Activated CD4-positive, CD25-positive, alpha-beta regulatory T cell treated with anti-CD3 and anti-CD28 coated beads, Interleukin-2, amount 50 U/mL, for 24 hours (primary cell): ENCODE results near the gene HOXA5.

Experiments
- ATAC-seq, 2 donors: fragments of 150-1000 bp; cut with Tn5 transposase; one replicate each; pipeline ENCODE4 v1.10.0; 2021; ENCODE audit warnings: mild to moderate bottlenecking in 1 of 2, moderate library complexity in 1 of 2

Gene HOXA5

GRCh38 chr7:27104341-27105058 lies 39.0 kb downstream of the HOXA5 start:
- ATAC-seq, result no peak

DNA sequence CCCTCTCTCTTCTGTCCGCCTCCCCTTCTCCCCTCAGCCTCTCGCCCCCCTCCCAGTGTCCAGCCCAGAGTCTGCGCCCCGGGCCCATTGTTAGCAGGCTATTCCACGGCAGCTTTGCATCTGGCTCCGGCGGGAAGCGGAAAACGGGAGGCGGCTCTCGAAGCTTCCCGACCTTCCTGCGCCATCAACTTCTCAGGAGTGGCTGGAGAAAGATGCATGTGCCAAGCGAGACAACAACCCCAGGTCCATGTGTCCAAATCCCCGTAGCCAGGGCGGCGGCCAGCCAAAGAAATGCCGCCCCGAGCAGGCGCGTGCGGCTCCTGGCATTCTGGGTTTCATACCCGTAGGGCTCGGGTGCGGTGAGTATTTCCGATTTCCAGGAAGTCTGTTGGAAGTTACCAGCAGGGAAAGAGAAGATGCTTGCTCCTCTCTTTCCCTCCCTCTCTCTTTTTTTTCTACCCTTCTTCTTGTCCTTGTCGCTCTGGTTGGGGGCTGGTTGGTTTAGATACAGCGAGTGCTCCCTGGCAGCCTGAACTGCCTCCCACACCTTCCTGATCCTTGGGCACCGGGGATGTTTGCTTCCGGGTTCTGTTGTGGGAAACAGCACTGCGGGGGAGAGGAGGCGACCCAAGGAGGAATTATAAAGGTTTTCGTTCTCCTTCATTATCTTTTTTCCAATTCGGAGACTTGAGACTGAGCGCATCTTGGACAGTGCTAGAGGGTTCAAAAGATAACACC lies 39.8 kb downstream of the HOXA5 start:
- ATAC-seq, result no peak

- no peak for ATAC-seq
Measured at GRCh38 chr7:27102581-27103442, 40.7 kb downstream of the HOXA5 start, which contains the start of gene HOXA2. Gene HOXA2 (minus strand): TSS chr7:27102683. CDS start chr7:27102500, 183 bp downstream.

DNA sequence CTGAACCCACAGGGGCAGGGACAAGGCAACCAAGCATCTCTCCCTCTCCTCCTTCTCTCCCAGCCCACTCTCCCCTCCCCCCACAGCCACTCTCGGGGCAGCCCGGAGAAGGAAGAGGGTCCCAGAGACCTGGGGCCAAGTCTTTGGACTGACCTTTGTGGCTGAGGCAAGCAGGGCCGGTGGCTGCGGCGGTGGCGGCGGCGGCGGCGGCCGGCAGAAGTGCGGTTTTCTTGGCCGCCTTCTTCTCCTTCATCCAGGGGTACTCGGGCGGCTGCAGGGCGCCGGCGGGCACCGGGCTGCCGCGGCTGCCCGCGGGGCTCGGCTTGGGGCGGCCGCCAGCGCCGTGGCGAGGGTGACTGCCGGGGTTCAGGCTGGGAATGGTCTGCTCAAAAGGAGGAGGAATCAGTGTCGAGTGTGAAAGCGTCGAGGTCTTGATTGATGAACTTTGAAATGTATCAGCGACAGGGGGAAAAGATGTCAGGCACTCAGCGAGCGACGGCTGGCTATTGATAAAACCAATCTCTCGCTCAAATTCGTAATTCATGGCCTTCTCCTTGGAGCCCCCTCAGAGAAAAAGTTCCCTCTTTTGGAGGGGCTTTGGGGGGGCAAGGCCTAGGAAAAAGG lies 41.4 kb downstream of the HOXA5 start:
- ATAC-seq, result no peak

DNA sequence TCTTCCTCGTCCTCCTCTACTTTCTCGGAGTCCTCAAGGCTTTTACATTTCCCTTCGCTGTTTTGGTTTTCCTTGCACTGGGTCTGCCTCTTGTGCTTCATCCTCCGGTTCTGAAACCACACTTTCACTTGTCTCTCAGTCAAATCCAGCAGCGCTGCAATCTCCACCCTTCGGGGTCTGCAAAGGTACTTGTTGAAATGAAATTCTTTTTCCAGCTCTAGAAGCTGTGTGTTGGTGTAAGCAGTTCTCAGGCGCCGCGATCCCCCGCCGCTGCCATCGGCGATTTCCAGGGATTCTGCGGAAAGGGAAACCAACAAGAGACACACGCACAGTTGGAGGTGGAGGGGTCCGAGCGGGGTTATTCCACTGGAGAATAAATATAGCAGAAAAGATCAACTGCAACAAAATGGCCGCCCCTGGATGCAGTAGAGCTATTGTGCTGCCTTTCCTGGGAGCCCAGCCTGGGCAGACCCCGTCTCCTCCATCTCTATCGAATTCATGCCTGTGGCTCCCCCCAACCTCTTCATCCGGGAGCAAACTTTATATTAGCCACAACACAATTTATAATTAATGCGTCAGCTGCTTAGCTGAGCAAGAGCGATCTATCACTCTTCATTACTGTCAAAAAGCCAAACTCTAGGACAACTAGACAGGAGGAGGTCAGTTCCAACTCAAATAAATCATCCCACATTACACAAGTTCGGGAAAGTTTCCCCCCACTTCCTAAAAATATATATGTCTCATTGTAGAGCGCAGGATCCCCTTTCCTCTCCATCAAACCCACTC lies 42.1 kb downstream of the HOXA5 start:
- ATAC-seq, result no peak

- ATAC-seq, result no peak
Measured at GRCh38 chr7:27100694-27101170, 42.7 kb downstream of the HOXA5 start.

DNA sequence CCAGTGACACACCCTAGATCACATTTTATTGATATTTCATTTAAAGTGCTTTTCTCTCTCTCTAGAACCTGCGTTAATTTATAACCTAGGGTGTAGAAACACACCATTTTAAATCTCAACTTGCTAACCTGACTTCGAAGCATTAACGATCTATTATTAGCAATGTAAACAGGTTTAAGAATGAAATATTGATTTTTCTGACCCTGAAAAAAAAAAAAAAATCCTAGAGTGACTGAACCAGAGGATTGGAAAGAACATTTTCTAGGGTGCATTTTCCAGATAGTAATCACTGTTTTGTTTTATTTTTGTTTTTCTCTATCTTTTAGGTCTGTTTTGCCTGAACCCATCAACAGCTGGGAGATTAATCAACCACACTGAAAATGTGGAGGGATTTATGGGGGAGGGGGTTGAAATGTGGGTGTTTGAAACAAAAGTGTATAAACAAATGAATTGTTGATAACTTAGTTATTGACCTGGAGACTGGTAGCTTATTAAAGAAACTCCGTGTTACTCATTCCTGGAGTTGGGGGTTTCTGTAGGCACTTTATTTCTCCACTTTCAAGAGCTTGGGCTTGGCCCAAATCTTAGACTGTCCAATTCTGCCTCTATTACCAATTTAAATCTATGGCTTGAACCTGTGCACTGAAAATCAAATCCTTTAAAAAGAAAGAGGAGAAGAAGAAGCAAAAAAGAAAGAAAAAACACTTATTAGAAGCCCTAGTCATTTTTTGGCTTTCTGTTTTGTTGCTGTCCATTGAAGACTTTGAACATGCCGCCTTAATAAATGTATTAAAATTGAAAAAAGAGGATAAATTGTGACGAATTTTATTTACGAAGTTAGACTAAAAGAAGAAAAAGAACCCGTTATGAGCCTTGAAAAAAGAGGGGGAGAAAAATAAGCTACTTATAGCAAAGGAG lies 43.8 kb downstream of the HOXA5 start:
- ATAC-seq, result no peak

DNA sequence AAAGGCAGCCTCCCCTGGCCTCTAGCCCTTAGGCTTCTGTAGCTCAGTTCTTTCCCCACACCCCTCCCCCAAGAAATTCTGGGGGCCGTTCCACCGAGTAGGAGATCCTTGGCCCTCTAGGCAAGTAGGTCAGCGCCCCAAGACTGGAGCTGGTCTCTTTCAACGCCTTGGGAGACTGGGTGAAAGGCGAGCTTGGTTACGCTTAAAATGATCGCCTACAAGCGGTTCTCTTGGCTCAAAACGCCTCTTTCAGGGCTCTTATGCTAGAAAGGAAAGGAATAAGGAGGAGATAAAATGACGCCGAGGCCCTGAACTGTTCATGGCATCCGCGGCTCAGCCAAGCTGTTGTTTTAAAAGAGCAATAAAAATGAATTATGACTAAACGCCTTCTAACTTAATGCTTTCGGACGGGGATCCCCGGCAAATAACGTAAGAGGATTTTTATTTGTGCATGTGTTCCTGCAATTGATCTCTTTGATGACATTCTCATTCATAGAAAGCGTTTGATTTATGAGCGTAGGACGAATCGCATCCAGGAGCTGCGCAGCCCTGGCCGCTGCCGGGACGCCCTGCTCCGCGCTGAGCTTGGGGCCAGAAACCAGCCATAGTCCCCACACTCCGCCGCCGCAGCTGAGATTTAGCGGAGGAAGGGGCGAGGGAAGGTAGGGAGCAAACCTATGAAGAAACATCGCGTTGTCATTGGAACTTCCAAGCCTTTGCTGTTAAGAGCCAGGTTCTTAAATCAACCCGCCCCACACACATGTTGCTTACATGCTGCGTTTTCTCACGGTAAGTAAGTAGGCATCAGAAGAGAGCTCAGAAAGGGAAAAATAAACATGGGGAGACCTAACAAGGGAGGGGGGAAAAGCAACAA lies 44.7 kb downstream of the HOXA5 start:
- ATAC-seq, result no peak

- no peak for ATAC-seq
Measured at GRCh38 chr7:27097686-27098577, 45.5 kb downstream of the HOXA5 start.

DNA sequence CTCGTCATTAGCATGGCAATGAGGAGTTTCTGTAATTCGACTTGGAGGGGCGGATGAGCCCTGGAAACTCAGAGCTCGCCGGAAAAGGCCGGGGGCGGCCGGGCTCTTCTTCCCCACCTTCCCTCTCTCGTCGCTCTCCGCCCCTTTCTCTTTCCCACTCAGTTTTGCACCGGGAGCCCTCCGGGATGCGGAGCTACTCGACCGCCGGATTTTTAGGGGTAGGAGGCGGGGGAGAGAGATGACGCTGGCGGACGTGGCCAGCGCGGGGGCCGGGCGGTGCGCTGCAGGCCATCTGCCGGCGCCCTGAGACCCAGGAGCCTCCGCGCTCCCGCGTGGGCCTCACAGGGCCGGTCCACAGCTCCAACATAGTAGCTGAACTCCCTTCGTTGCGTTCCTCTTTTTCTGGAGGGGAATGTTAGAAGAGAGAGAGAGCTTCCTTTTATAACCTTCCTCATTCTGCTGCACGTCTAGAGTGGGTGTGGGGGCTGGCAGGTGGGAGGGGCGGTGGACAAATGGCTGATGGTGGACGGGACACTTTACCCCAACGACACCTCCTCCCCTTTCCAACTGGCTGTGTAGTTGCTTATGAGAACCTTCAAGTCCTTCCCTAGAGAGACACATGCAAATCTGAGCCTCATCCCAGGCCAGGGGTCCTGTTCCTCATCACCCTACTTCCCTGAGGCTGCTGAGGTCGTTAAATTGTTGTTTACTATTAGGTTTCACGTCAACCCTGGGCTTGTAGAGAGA lies 46.5 kb downstream of the HOXA5 start:
- no peak for ATAC-seq

- peak; percentile 91 to 93 for ATAC-seq
Measured at GRCh38 chr7:27095897-27096767, 47.3 kb downstream of the HOXA5 start, which contains the start of gene HOXA1. Gene HOXA1 (minus strand): TSS chr7:27096000. CDS start chr7:27095912, 88 bp downstream.

GRCh38 chr7:27095050-27095896 lies 48.2 kb downstream of the HOXA5 start:
- peak; percentile 2 to 15 for ATAC-seq

DNA sequence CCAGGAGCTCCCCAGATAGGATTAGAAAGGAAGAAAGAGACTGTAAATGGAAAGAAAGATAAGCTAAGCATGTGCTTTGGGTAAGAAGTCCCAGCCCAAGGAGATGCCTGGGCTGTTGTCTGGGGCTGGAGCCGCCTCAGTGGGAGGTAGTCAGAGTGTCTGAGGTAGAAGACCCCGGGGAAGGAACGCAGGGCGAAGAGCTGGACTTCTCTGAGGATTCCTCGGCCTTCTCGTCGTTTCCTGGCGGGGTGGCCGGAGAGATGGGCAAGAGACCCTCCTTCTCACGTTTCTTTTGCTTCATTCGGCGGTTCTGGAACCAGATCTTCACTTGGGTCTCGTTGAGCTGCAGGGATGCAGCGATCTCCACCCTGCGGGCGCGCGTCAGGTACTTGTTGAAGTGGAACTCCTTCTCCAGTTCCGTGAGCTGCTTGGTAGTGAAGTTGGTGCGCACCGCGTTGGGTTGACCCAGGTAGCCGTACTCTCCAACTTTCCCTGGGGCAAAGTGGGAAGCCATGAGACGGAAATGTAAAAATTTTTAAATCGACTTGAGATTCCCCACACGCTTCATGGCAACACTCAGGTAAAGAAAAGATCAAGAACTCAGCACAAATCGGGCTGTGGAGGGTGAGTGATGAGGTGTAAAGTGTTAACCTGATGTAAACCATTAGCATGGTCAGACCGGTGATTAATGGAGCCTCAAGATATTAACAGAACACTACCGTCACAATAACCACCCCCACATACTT lies 49.0 kb downstream of the HOXA5 start:
- no peak for ATAC-seq

DNA sequence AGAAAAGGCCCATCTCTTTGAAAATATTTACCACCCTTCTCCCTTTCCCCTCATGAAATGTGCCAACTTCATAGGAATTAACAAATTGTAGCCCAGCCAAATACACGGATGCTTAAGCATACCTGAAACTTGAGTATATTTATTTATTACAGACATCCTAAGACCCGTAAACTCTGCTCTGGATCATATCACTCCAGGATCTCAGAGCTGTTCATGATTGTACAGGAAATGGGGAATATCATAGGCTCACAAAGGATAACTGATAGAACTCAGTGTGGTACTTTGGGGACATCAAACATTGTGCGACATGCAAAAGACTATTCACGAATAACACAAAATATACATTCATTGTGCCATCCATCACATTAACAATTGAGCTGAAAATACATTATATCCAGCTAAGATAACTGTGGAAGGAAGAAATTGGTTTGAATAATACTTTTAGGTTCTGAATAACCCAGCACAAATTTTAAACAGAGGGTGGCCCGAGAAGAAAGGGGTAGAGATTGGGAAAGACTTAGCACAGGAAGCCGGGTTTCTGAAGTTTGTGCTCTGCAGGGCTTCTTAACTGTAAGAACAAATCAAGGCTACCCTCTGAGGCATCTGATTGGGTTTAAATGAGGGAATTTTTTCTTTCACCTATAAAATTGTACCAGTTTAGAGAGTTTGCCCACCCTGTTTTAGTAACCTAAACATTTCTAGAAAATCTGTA lies 50.1 kb downstream of the HOXA5 start:
- no peak for ATAC-seq
